Keratinocyte (primary cell): ENCODE results near the gene SGK2. TPM values are rescaled to one million over a fixed set of nuclear protein-coding genes. Genes with fewer than 3 reads are reported as not detected.

Source experiments
- DNase-seq: peaks from one replicate; pipeline ENCODE4 v3.0.0-alpha.2; 2011; ENCODE audit warnings: low read depth, missing footprints, low spot score
- FAIRE-seq: peaks from 2 replicates; lab custom pipeline; 2011; peaks lifted over from hg19 to GRCh38; lab: Jason Lieb, UNC
- H2AFZ ChIP-seq: 2 replicates; pipeline ENCODE4 v1.6.0; 2012; ENCODE audit warnings: low read length, control low read depth, inconsistent platforms; ENCODE audit not compliant: control insufficient read depth
- H3K27ac ChIP-seq: 2 replicates; pipeline ENCODE4 v1.5.1; 2011; ENCODE audit warnings: low read length; ENCODE audit not compliant: control insufficient read depth, insufficient read depth
- H3K27me3 ChIP-seq: 3 replicates; pipeline ENCODE4 v1.6.0; 2011; ENCODE audit warnings: low read length; ENCODE audit not compliant: control insufficient read depth, insufficient read depth; ENCODE audit errors: extremely low read depth
- H3K36me3 ChIP-seq, 2 experiments: 2 replicates in 1 of 2; 3 replicates in 1 of 2; pipeline ENCODE4 v1.5.1; 2011; ENCODE audit warnings: low read length in 2 of 2, mild to moderate bottlenecking in 1 of 2; ENCODE audit not compliant: control insufficient read depth in 2 of 2, insufficient read depth in 2 of 2; ENCODE audit errors: extremely low read depth in 1 of 2
- H3K4me1 ChIP-seq: 3 replicates; pipeline ENCODE4 v1.5.1; 2011; ENCODE audit warnings: low read length; ENCODE audit not compliant: control insufficient read depth, insufficient read depth; ENCODE audit errors: extremely low read depth
- H3K4me2 ChIP-seq: 3 replicates; pipeline ENCODE4 v1.6.0; 2011; ENCODE audit warnings: low read depth, low read length; ENCODE audit not compliant: control insufficient read depth, insufficient read depth; ENCODE audit errors: extremely low read depth
- H3K4me3 ChIP-seq, 3 experiments: fragments of 200-600 bp in 1 of 3; sonication (generic) in 1 of 3; 2 replicates in 2 of 3; 3 replicates in 1 of 3; pipeline ENCODE4 v1.5.1; 2011 to 2016; ENCODE audit warnings: low read length in 3 of 3, mild to moderate bottlenecking in 3 of 3, control low read depth in 2 of 3, inconsistent platforms in 1 of 3, low read depth in 1 of 3, mixed read lengths in 1 of 3, mixed run types in 1 of 3, moderate library complexity in 1 of 3; ENCODE audit not compliant: control insufficient read depth in 2 of 3, insufficient read depth in 2 of 3; ENCODE audit errors: extremely low read depth in 1 of 3
- H3K79me2 ChIP-seq: 2 replicates; pipeline ENCODE4 v1.6.0; 2012; ENCODE audit warnings: low read length; ENCODE audit not compliant: control insufficient read depth, insufficient read depth
- H3K9ac ChIP-seq: 3 replicates; pipeline ENCODE4 v1.6.0; 2011; ENCODE audit warnings: low read length; ENCODE audit not compliant: control insufficient read depth, insufficient read depth; ENCODE audit errors: extremely low read depth
- H3K9me1 ChIP-seq: 3 replicates; pipeline ENCODE4 v1.6.0; 2011; ENCODE audit warnings: low read length; ENCODE audit not compliant: control insufficient read depth, insufficient read depth; ENCODE audit errors: extremely low read depth
- H3K9me3 ChIP-seq: 2 replicates; pipeline ENCODE4 v1.5.1; 2012; ENCODE audit warnings: low read depth, low read length; ENCODE audit not compliant: control insufficient read depth
- H4K20me1 ChIP-seq: 3 replicates; pipeline ENCODE4 v1.6.0; 2011; ENCODE audit warnings: low read length; ENCODE audit not compliant: control insufficient read depth, insufficient read depth; ENCODE audit errors: extremely low read depth
- EZH2 ChIP-seq: IDR thresholded peaks from one replicate; pipeline ENCODE4 v1.6.1; 2012; ENCODE audit warnings: inconsistent platforms, mild to moderate bottlenecking, low read length, moderate library complexity
- dilution Hi-C: fragments of 300-500 bp; cut with MboI; formaldehyde crosslinking; loops from one replicate; pipeline ENCODE4 v1.7.0; 2020; ENCODE audit warnings: low sequenced_read_pairs; ENCODE audit not compliant: extremely low pct_ligation_motif_present
- polyA plus RNA-seq, 5 experiments: library from polyadenylated mRNA; depleted of rRNA in 3 of 5; stranded (reverse) in 3 of 5; stranded (forward) in 1 of 5; unstranded in 1 of 5; fragments of >200 nt; gene quantifications; 1 replicate in 1 of 5; 2 replicates in 3 of 5; 3 replicates in 1 of 5; pipeline versions ENCODE4 v1.2.1 to v1.2.3, GENCODE V29; 2011 to 2012; ENCODE audit warnings: missing spikeins in 2 of 5, low read depth in 1 of 5, low replicate concordance in 1 of 5
- TF ChIP-seq, protein P1 (sequence below), 3 experiments: IDR thresholded peaks in 1 of 3; conservative IDR thresholded peaks in 1 of 3; optimal IDR thresholded peaks in 1 of 3; 2 replicates in 2 of 3; 3 replicates in 1 of 3; pipeline versions ENCODE3 to v1.5.1; 2011; ENCODE audit warnings: low read length in 3 of 3, mild to moderate bottlenecking in 3 of 3, moderate library complexity in 2 of 3, control low read depth in 1 of 3, inconsistent platforms in 1 of 3; ENCODE audit not compliant: insufficient read depth in 2 of 3; ENCODE audit errors: extremely low read depth in 1 of 3

The SGK2 gene
- polyA plus RNA-seq, 1 donor (not counting 4 experiments of a cell fraction or from before 2014, with no cell fraction given), result 0.12 TPM

DNA sequence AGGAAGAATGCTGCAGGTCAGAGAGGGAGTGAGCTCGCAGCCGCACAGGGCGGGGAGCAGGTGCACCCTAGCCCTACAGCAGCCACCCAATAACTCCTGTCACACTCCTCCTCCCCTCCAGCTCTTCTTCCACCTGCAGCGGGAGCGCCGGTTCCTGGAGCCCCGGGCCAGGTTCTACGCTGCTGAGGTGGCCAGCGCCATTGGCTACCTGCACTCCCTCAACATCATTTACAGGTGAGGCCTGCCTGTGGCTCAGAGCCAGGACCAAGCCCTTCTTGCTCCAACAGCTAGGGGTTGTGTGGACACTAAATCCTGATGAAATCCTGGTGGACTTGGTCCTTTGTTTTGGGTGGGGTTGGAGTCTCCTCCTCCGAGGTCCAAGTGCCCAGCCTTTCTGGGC, 11.7 kb downstream of the SGK2 start:
- Histone ChIP-seq H3K4me1 (no peaks in the 10 kb centered on the region), H3K4me2 (no peak overlapping the region), H3K9ac (no peak overlapping the region), H4K20me1 (no peaks in the 10 kb centered on the region), H3K36me3 (no peaks in the 10 kb centered on the region), H3K27ac (no peak overlapping the region), H3K79me2 (no peaks in the 10 kb centered on the region), H3K9me3 (no peaks in the 10 kb centered on the region), H3K27me3 (peaks cover 3% of the 10 kb centered on the region), H3K4me3 (no peak overlapping the region), H3K9me1 (no peaks in the 10 kb centered on the region), H2AFZ (no peak overlapping the region)
- dilution Hi-C loops, result no loop called here
- no peak for TF ChIP-seq EZH2
- TF ChIP-seq, protein P1, sequence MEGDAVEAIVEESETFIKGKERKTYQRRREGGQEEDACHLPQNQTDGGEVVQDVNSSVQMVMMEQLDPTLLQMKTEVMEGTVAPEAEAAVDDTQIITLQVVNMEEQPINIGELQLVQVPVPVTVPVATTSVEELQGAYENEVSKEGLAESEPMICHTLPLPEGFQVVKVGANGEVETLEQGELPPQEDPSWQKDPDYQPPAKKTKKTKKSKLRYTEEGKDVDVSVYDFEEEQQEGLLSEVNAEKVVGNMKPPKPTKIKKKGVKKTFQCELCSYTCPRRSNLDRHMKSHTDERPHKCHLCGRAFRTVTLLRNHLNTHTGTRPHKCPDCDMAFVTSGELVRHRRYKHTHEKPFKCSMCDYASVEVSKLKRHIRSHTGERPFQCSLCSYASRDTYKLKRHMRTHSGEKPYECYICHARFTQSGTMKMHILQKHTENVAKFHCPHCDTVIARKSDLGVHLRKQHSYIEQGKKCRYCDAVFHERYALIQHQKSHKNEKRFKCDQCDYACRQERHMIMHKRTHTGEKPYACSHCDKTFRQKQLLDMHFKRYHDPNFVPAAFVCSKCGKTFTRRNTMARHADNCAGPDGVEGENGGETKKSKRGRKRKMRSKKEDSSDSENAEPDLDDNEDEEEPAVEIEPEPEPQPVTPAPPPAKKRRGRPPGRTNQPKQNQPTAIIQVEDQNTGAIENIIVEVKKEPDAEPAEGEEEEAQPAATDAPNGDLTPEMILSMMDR (optimal IDR thresholded peaks at IDR 0.05 in 1 of 3, IDR thresholded peaks at IDR 0.05 in 1 of 3, conservative IDR thresholded peaks at IDR 0.05 in 1 of 3; ENCODE audit: extremely low read depth in 1 of 3, insufficient read depth in 2 of 3, low read length in 3 of 3), result no peak
- FAIRE-seq (no peak), DNase-seq (no peak)

DNA sequence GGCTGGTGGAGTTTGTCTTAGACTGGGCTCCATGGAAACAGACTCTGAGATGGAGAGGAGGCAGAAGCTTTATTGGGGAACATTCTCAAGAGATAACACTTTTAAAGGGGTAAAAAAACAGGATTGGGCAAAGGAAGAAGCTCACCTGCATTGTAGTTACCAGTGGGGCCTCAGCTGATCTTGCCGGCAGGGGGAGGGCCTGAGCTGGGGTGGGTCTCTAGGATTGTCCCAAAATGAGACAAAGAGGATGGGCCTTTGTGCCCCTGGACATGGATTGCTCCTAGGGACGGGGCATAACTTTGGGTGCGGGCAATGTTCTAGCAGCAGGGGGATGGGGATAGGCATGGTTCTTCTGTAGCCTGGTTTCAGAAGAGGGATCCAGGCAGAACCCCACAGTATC, 12.5 kb downstream of the SGK2 start:
- TF ChIP-seq, protein P1 (optimal IDR thresholded peaks at IDR 0.05 in 1 of 3, IDR thresholded peaks at IDR 0.05 in 1 of 3, conservative IDR thresholded peaks at IDR 0.05 in 1 of 3; ENCODE audit: extremely low read depth in 1 of 3, insufficient read depth in 2 of 3, low read length in 3 of 3), result no peak
- TF ChIP-seq EZH2, result no peak
- dilution Hi-C loops, result no loop called here
- H3K79me2 ChIP-seq, result no peaks in the 10 kb centered on the region
- H3K4me3 ChIP-seq, result no peak overlapping the region
- H2AFZ ChIP-seq, result no peak overlapping the region
- no peaks in the 10 kb centered on the region for H3K9me1 ChIP-seq
- FAIRE-seq (no peak), DNase-seq (no peak)
- no peak overlapping the region for H3K27ac ChIP-seq
- no peaks in the 10 kb centered on the region for H3K36me3 ChIP-seq
- no peaks in the 10 kb centered on the region for H3K4me1 ChIP-seq
- H3K4me2 ChIP-seq, result no peak overlapping the region
- no peaks in the 10 kb centered on the region for H4K20me1 ChIP-seq
- H3K9ac ChIP-seq, result no peak overlapping the region
- H3K9me3 ChIP-seq, result no peaks in the 10 kb centered on the region
- H3K27me3 ChIP-seq, result peaks cover 3% of the 10 kb centered on the region
